Epidermal melanocyte (primary cell): Measurements from ENCODE around the gene HDX.
"Not testable (repeated sequence)": the region's sequence is repeated elsewhere in the genome, so short reads cannot be mapped to it uniquely, and the experiment has no call there.

Source experiments
- DNase-seq: peaks from one replicate; pipeline ENCODE4 v3.0.0; 2011; ENCODE audit warnings: low spot score; ENCODE audit not compliant: insufficient read length

HDX gene

DNA sequence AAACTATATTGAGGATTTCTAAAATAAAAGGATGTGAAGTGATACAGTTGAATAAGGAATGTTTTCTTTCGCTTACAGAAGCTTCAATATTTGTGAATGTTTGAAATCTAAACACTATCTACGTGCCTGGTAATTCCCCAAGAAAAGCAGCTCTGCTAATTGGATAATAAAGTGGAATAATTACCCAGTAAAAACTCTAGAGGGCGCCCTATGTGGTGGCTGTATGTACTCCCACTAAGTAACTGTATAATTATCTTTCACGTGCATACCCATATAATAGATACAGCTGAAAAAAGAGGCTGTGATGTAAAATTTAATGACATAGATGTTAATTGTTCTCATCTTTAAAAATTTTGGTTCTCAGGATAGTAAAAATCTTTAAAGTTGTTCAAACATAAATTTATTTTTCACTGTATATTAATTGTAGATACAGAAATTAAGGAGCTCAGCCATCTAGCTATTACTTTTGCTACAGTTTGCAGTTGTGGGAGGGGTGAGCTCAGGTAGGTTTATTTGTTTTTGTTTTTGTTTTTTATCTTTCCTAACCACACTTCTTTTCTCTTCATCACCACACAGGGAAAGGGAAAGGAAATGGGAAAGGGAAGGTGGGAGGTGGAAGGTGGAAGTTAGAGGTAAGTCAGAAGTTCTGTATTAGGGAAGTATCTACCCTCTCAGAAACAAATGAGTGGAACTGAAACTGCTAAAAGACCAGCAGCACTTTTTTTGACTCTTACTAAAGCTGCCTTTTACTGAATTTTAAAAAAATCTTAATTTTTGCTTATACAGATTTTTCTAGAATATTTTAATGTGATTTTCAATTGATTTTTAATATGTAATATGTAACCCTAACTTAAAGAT is 162.5 kb downstream of the HDX start:
- no peak for DNase-seq

DNA sequence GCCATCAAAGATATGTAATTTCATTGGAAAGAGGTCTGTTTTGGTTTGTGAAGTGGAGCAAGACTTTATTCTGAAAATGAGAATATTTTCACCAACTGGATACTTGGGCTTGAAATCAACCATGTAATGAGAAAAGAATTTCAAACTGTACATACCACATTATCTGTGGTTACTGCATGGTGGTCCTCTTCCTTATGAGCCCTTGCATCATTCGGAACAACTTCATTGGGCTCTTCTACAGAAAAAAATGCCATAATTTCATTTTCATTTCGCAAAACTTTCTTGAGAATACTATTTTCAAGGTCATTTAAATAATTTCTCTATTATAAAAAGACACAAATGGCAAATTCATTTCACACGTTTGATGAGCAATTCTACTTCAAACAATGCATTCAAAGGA is 165.6 kb downstream of the HDX start:
- DNase-seq, result no peak

DNA sequence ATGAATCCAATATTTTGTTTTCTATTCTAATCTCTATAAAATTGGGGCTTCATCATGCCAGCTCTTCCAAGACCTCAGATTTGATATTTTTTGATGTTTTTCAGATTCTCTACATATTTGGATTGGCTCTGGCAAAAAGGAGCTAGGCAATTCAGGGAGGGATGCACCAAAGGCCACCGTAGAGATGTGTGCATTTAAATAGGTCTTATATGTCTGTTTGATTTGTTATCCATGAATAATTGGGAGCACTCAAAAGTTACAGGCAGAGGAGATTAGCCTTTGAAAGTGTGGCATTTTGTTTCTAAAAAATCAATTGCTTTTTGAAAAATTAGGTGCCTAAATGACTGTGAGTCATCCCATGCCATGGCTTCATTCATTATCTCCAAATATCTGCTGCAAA is 167.1 kb downstream of the HDX start:
- no peak for DNase-seq

DNA sequence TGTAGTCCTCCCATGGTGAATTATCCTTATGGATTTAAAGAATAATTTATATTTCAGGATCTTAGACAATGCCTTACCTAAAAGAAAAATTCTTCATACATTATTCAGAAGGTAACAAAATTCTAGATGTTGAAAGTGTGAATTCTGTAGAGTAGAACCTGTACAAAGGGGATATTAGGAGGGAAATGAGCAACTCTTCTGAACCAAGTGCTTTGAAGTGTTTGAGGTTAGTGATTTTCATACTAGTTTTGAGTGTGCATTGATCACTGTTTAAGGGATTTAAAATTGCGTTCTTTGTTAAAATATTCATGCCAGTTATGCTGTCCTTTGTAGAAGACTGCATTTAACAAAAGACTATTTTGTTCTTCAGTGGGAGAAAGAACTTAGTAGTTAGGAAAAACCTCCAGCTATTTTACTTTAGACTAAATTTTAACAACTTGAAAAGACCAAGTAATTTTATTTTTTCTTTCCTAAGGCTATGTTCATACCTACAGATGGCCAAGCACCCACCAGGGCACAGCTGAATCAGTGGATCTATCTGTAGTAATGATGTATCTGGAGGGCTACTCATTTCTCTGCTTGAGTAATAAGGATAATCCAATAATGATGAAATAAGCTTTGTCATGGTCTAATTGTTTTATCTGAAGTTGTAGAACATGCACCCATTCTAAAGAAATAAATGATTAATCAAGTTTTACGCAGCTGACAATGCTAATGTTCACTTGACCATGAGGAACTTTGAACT is 180.0 kb downstream of the HDX start:
- DNase-seq, result no peak

DNA sequence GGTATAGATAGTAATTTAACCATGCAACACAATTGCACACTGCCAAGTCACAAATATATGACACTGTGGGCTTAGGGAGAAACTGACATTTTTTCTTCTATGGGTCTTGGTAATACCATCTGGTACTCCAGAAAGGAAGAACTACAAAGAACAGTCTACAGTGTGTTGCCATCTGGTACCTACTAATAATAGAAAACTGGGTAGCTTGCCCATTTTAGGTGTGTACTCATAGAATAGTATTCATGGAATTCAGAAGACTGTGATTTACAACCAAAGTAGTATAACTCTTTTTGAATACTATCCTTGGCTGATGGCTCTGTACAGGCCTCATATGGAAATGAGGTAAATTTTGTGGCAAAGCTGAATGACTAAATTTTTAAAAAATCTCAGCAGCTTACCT is 181.6 kb downstream of the HDX start:
- DNase-seq, result no peak

DNA sequence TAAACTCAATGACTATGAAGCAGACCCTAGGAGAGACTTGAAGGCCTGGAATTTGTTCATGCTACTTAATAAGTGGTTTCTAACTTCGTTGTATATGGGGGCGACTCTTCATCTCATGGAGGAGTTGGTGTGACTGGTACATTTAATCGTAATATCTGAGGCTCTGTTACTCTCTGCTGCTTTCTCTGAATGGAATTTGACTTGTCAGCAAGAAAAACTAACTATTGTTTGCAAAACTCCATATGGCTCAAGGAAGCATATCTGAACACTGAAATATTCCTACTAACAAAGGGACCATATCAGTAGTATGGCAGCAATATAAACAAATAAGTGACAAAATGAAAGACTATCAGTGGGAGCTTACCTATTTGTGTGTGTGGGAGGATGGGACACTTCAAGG is 182.2 kb downstream of the HDX start:
- no peak for DNase-seq

DNA sequence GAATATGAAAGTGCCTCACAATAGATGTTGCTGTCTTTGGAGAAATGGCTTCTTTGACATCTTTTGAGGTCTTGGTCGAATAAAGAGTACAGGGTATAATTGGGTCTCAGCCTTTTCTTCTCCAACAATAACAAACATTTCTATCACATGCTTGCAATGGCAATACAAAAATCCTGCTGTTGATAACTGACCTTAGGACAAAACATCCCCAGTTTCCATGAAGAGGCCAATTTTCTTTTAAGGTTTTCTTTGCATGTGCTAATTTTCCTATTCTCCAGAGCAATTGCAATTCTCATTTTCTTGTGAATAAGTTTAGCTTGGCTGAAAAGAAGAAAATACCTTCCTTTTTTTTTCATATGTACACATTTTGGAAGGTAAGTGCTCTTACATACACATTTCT is 183.6 kb downstream of the HDX start:
- DNase-seq, result no peak

DNA sequence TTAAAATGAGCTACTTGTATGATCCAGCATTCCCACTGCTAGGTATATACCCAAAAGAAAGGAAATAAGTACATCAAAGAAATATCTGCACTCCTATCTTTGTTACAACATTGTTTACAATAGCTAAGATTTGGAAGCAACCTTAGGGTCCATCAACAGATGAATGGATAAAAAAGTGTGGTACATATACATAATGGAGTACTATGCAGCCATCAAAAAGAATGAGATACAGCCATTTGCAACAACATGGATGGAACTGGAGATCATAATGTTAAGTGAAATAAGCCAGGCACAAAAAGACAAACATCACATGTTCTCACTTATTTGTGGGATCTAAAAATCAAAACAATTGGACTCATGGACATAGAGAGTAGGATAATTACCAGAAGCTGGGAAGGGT is 186.3 kb downstream of the HDX start:
- DNase-seq, result not testable (repeated sequence)
